Testis (tissue), 3 donors: Measurements from ENCODE around the gene C11orf58. TPM values are rescaled to one million over a fixed set of nuclear protein-coding genes. Genes with fewer than 3 reads are reported as not detected.

Experiments used
- DNase-seq: peaks from one replicate; pipeline ENCODE4 v3.0.0-alpha.2; 2019
- H3K27ac ChIP-seq, 2 donors: fragments of 200-600 bp; sonication (generic); one replicate each; pipeline ENCODE4 v1.5.1; 2019
- H3K27me3 ChIP-seq: fragments of 200-600 bp; sonication (generic); one replicate; pipeline ENCODE4 v1.5.1; 2019
- H3K36me3 ChIP-seq: fragments of 200-600 bp; sonication (generic); one replicate; pipeline ENCODE4 v1.5.1; 2017; ENCODE audit warnings: low read depth; ENCODE audit errors: missing control alignments
- H3K4me1 ChIP-seq: fragments of 200-600 bp; sonication (generic); one replicate; pipeline ENCODE4 v1.5.1; 2019
- H3K4me3 ChIP-seq, 2 donors: fragments of 200-600 bp; sonication (generic); one replicate each; pipeline ENCODE4 v1.5.1; 2017 to 2019
- H3K9me3 ChIP-seq: fragments of 200-600 bp; sonication (generic); one replicate; pipeline ENCODE4 v1.5.1; 2017
- POLR2A ChIP-seq: fragments of 450-650 bp; IDR thresholded peaks from one replicate; pipeline ENCODE4 v1.6.1; 2017; ENCODE audit warnings: antibody characterized with exemption, mild to moderate bottlenecking, moderate library complexity
- WGBS, 2 donors: methylation state at CpG; one replicate each; pipeline ENCODE4 v1.1.5; 2018; 5-methylcytosine and 5-hydroxymethylcytosine counted together
- intact Hi-C: fragments of 100-400 bp; cut with DNase I; formaldehyde crosslinking; loops from one replicate; pipeline ENCODE4 v1.15.1; 2023; ENCODE audit warnings: low total_unique reads
- polyA plus RNA-seq: library from polyadenylated mRNA; stranded (reverse); fragments of 350-450 nt; fragmentation: Illumina TruSeq; extraction: RNeasy Lipid Tissue Mini Kit (QIAGEN cat#74804); gene quantifications from one replicate; pipeline ENCODE4 v1.2.3, GENCODE V29; 2014; ENCODE audit warnings: low read depth, low replicate concordance; ENCODE audit not compliant: insufficient read depth
- total RNA-seq, 2 donors: library from RNA; depleted of rRNA; stranded (reverse); fragments of >200 nt; gene quantifications; one replicate each; pipeline ENCODE4 v1.2.3, GENCODE V29; 2016
- TF ChIP-seq, protein P1 (sequence below), 3 experiments: fragments of 450-650 bp in 2 of 3; fragments of 200-600 bp in 1 of 3; sonication (generic) in 1 of 3; IDR thresholded peaks; one replicate each; pipeline ENCODE4 v1.5.1; 2016 to 2019; ENCODE audit warnings: antibody characterized with exemption in 3 of 3, mild to moderate bottlenecking in 2 of 3, moderate library complexity in 1 of 3

The C11orf58 gene
- total and polyA plus RNA-seq, 3 donors from 2014 or later: 139 to 178 (median 153) TPM

DNA sequence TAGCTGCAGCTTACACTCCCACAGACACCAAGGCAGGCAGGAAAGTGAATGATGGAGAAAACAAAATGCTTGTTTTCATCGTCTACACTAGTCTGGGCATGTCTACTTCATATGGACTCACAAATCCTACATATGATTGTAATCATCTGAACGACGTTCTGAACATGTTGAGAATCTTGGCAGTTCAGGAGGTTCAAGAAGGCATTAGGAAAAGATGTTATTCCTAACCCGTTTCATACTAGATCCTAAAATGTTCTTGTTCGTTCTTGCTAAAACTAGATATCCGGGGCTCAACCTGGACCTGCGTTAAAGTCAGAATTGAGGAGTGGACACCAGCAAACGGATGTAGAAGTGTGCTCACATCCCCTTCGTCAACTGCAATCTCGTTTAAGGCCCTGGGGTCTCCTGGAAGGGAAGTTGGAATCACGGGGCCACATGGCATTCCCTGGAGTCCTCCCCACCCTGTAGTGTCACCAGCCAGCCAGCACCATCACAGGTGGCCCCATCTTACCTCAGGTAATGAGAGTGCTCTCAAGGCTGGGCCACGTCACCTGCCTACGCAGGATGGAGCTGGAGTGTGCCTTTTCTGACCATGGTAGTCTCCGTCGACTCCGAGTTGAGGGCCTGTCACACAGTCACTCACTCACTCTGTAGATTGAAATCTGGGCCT is 37.3 kb downstream of the C11orf58 start:
- intact Hi-C loops: no loop called here
- no peaks in the 10 kb centered on the region for H3K4me1 ChIP-seq
- no peaks in the 10 kb centered on the region for H3K27me3 ChIP-seq
- no peaks in the 10 kb centered on the region for H3K9me3 ChIP-seq
- no peak overlapping the region for H3K4me3 ChIP-seq
- 90 to 95% methylated on average over 15 to 16 of the region's 16 CpGs for WGBS, 2 donors
- no peak for DNase-seq
- no peaks in the 10 kb centered on the region for H3K36me3 ChIP-seq
- no peak for TF ChIP-seq POLR2A
- TF ChIP-seq, protein P1, sequence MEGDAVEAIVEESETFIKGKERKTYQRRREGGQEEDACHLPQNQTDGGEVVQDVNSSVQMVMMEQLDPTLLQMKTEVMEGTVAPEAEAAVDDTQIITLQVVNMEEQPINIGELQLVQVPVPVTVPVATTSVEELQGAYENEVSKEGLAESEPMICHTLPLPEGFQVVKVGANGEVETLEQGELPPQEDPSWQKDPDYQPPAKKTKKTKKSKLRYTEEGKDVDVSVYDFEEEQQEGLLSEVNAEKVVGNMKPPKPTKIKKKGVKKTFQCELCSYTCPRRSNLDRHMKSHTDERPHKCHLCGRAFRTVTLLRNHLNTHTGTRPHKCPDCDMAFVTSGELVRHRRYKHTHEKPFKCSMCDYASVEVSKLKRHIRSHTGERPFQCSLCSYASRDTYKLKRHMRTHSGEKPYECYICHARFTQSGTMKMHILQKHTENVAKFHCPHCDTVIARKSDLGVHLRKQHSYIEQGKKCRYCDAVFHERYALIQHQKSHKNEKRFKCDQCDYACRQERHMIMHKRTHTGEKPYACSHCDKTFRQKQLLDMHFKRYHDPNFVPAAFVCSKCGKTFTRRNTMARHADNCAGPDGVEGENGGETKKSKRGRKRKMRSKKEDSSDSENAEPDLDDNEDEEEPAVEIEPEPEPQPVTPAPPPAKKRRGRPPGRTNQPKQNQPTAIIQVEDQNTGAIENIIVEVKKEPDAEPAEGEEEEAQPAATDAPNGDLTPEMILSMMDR (IDR thresholded peaks at IDR 0.05): no peak
- H3K27ac ChIP-seq: no peak overlapping the region

DNA sequence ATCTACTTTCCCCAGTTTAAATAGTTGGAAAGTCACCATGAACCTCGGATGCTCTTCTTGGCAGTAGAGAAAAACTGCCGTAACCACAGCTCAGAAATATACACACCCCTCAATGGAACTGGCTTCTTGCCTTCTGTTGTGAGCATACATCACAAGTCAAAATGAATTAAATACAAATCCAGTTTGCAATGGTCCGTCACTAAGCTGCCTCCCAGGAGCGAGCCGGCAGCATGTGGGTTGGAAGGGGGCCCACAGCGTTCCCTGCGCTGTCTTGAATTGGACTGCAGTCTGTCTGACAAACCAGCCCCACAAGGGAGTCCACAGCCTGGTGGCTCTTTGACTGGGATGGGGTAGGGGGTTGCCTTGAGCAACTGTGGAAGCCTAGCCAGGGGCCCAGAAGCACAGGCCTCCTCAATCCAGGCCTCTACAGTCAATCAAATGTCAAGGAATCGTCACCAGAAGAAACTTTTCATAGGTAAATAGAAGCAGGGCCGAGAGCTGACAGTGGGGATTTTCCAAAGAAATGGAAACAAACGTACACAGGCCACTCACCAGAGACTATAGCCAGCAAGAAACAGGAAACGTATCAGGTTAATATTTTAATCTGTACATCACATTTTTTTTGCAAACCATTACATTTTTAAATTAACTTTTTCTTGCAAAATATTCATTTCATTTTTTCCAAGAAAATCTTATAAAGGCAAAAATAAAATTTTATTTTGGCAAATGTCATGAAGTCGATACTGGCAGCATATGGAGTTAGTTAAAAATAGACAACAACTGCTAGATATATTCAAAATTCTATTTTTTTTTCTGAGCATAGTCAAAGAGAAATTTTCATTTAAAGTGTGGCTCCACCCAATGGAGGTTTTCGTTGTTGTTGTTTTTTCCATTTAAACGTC is 38.5 kb downstream of the C11orf58 start:
- intact Hi-C loops: no loop called here
- H3K4me1 ChIP-seq: no peaks in the 10 kb centered on the region
- H3K36me3 ChIP-seq: no peaks in the 10 kb centered on the region
- no peak for DNase-seq
- no peaks in the 10 kb centered on the region for H3K9me3 ChIP-seq
- H3K4me3 ChIP-seq: no peak overlapping the region
- TF ChIP-seq POLR2A: no peak
- TF ChIP-seq, protein P1 (IDR thresholded peaks at IDR 0.05): no peak
- WGBS, 2 donors: 66 to 69% methylated on average over 12 to 14 of the region's 14 CpGs
- no peak overlapping the region for H3K27ac ChIP-seq
- H3K27me3 ChIP-seq: no peaks in the 10 kb centered on the region

DNA sequence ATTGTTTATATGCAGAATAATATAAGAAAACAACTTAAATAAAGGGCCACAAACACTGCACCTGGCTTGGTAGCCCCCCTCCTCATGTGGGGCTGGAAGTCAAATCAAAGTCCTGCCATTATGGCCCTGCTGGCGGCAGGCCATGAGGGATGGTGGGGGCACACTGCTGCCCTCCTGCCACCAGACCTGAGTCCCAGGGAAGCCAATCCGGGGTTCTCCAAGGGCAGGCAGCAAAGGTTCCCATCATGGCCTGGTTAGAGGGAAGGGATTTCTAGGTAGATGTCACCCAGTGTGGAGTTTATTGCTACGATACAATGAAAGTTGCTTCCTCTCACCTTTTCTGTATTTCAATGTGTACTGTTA is 39.1 kb downstream of the C11orf58 start:
- Histone ChIP-seq H3K27me3 (no peaks in the 10 kb centered on the region), H3K4me1 (no peaks in the 10 kb centered on the region), H3K27ac (no peak overlapping the region), H3K9me3 (no peaks in the 10 kb centered on the region), H3K36me3 (no peaks in the 10 kb centered on the region), H3K4me3 (no peak overlapping the region)
- no peak for DNase-seq
- WGBS, 2 donors: 83 to 92% methylated on average over 3 of the region's 3 CpGs
- intact Hi-C loops: no loop called here
- TF ChIP-seq, protein P1 (IDR thresholded peaks at IDR 0.05): no peak
- no peak for TF ChIP-seq POLR2A

DNA sequence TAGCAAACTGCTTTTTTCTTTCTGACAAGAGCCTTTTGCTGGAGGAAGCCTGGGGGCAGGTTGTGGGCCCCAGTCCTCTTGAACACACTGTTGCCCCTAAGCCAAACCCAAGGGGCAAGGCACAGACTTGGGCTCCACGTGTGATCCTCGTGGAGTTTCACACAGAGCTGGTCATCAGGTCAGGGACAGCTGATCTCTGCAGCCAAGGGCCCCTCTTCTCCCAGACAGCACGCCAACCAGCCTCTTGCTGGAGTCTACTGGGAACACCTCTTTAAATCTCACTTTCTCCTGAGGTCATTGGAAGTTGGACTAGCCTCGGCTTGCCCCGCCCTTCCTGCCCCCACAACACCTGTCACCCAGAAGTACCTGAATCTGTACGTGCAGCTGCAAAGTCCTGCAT is 39.8 kb downstream of the C11orf58 start:
- Histone ChIP-seq H3K27me3 (no peaks in the 10 kb centered on the region), H3K36me3 (no peaks in the 10 kb centered on the region), H3K4me1 (peaks cover 2% of the 10 kb centered on the region), H3K27ac (no peak overlapping the region), H3K4me3 (no peak overlapping the region), H3K9me3 (no peaks in the 10 kb centered on the region)
- intact Hi-C loops: no loop called here
- TF ChIP-seq, protein P1 (IDR thresholded peaks at IDR 0.05): no peak
- no peak for TF ChIP-seq POLR2A
- no peak for DNase-seq
- WGBS, 2 donors: 87 to 95% methylated on average over 6 of the region's 6 CpGs
